Head of caudate nucleus (tissue), 42 donors: Measurements from ENCODE around the gene MLH3.
"Not testable (repeated sequence)": the region's sequence is repeated elsewhere in the genome, so short reads cannot be mapped to it uniquely, and the experiment has no call there.

Experiments
- DNase-seq, 42 donors: peaks; one replicate each; pipeline versions ENCODE4 v3.0.0 to v3.0.0-alpha.2; 2020 to 2021; ENCODE audit warnings: mixed read lengths in 7 of 42
- intact Hi-C: fragments of 100-400 bp; cut with DNase I; formaldehyde crosslinking; loops from one replicate; pipeline ENCODE4 v1.15.0; 2022

Gene MLH3

GRCh38 chr14:75002392-75003249, 48.6 kb downstream of the MLH3 start, which contains the start of gene EIF2B2:
EIF2B2 (plus strand) TSS chr14:75002921; CDS start chr14:75002991, 70 bp downstream.
- DNase-seq: peak; percentile 97 to 100 (median 99)
- intact Hi-C loops: loop anchor here (10.0 kb wide), 1 partner anchor 62 kb away; the partner anchor contains the start of genes ACYP1 and ZC2HC1C

DNA sequence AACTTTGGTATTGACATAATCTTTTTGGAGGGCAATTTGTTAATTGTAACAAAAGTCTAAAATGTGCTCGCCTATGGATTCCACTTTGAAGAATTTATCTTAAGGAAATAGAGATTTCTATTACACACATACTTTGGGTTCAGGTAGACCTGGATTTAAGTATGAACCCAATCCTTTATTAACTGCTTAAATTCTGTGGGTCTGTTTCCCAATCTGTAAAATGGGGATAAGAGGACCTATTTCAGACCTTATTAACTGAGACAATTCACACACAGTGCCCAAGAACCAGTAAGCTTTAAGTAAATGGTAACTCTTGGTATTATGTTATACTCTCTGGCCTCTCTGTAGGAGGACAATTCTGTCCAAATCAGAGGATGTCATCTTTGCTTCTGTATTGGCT, 49.4 kb downstream of the MLH3 start:
- DNase-seq: no peak
- intact Hi-C loops: loop anchor here (10.0 kb wide), 1 partner anchor 63 kb away; the partner anchor contains the start of genes ACYP1 and ZC2HC1C

DNA sequence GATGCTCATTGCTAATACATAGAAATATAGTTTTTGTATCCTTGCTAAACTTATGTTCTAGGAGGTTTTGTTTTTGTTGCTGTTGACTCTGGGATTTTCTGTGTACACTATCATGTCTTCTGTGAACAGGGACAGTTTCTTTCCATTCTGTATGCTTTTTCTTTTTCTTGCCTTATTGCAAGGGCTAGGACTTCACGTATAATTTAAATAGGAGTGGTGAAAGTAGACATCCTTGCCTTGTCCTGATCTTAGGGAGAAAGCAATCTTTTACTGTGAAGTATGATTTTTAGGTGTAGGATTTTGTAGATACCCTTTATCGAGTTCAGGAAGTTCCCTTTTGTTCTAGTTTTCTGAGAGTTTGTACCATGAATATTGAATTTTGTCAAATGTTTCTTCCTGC, 50.0 kb downstream of the MLH3 start:
- intact Hi-C loops: loop anchor here (10.0 kb wide), 1 partner anchor 64 kb away; the partner anchor contains the start of genes ACYP1 and ZC2HC1C
- DNase-seq: no peak

- intact Hi-C loops, DNase-seq: not testable (repeated sequence)
These were observed 55.5 kb downstream of the MLH3 start for GRCh38 chr14:74995781-74996180.

GRCh38 chr14:74994182-74994581, 57.1 kb downstream of the MLH3 start:
- intact Hi-C loops, DNase-seq: not testable (repeated sequence)

- no peak for DNase-seq
- intact Hi-C loops: no loop called here
These were observed 62.3 kb downstream of the MLH3 start for GRCh38 chr14:74988993-74989392.

DNA sequence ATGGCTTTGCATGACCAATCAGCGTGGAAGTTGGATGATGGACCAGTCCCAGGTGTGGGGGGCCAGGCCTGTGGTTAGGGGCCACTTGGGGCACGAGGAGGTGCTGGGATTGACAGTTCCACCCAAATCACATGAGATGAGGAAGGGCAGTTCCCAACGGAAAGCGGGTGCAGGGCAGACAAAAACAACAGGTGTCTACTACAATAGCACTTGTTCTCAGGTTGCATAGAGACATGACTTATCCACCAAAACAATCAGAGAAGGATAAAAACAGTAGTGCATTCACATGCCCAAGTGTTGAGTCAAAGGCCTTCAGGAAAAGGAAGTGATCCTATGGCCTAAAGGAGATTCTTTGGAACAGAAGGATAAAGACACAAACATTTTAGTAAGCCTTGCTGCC, 63.1 kb downstream of the MLH3 start:
- DNase-seq: no peak
- intact Hi-C loops: no loop called here

GRCh38 chr14:74985806-74986205, 65.5 kb downstream of the MLH3 start:
- peak in 1 of 42 donors; percentile 26 for DNase-seq
- intact Hi-C loops: no loop called here

DNA sequence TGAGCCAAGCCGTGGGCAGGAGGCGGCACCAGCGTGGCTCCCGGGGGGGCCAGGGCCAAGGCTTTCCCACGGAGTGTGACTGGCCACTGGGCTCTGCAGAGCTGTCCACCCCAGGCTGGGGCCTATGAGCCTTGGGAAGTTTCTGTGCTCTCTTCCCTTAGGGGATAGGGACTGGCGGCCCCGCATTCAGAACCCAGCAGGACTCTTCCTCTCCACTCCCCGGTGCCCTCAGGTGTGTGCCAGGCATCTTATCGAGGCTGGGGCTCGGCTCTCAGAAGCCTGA, 66.3 kb downstream of the MLH3 start:
- peak in 1 of 42 donors; percentile 30 for DNase-seq
- intact Hi-C loops: no loop called here

DNA sequence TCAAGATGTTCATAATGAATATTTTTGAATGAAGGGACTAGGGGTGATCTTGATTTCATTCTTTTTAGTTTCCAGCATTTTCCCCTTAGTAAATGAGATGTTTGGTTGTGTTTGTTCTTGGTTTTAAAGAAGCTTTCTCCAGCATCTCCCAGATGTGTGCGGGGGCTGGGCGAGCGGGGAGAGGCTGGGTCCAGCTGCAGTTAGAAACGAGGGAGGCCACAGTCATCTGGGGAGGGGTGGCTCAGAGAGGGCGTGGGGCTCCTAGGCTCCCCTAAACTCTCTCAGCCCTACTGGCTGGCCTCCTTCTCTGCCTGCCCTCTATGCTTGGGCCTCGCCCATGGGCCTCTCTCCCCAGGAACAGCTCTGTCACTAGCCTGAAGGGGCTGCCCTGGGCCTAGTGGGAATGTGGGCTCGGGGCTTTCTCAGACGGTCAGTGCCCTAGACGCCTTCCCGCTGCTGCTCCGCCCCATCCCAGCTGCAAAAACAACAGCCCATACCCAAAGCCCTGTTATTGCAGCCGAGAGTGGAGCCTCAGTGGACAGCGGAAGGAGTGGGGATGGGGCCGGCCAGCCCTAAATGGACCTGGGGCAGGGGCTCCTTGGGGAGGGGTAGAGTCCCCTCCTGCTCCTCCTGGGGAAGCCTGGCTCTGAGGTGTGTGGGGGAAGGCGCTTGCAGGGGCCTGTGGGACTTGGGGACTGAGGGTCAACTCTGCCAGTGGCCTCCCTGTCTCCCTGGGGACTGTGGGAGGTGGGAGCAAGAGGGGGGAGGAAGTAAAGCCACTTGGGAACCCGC, 66.8 kb downstream of the MLH3 start:
- intact Hi-C loops: no loop called here
- DNase-seq: peak in 3 of 42 donors; percentile 14 to 40 (median 15)

- intact Hi-C loops: no loop called here
- DNase-seq: no peak
These were observed 67.9 kb downstream of the MLH3 start for GRCh38 chr14:74983343-74983742.

- intact Hi-C loops: no loop called here
- no peak for DNase-seq
These were observed 68.6 kb downstream of the MLH3 start for GRCh38 chr14:74982661-74983060.

DNA sequence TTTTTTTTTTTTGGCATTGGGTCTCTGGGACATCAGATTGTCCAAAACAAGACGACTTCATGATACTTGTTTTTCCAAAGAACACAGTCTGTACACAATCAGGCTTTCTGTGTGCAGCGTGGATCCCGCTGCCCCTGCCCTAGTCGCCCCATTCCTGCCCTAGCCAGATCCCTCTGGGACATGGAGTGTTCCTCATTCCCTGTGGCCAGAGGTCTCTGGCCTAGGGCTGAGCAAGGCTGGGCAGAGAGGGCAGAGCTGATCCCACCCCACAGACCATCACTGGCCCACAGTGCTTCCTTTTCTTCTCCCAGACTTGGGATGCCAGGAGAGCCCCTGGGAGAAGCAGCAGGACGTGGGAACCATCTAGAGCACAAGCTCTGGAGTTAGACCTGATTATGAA, 69.4 kb downstream of the MLH3 start:
- intact Hi-C loops: no loop called here
- peak in 1 of 42 donors; percentile 9 for DNase-seq

DNA sequence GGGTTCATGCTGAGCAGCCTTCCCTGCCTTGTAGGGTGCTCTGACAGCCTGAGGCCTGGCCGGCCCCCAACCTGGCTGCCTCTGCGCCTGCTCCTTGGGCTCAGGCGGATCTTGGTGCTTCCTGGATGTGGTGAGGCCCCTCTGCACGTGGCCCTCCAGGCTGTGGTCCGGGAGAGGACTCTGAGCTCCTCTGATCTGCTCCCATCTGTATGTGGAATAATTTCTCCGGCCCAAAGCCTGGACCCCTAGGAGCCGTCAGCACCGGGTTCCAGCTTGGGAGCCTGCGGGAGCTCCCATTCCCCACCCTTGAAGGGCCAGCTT, 69.8 kb downstream of the MLH3 start:
- intact Hi-C loops: no loop called here
- DNase-seq: no peak

DNA sequence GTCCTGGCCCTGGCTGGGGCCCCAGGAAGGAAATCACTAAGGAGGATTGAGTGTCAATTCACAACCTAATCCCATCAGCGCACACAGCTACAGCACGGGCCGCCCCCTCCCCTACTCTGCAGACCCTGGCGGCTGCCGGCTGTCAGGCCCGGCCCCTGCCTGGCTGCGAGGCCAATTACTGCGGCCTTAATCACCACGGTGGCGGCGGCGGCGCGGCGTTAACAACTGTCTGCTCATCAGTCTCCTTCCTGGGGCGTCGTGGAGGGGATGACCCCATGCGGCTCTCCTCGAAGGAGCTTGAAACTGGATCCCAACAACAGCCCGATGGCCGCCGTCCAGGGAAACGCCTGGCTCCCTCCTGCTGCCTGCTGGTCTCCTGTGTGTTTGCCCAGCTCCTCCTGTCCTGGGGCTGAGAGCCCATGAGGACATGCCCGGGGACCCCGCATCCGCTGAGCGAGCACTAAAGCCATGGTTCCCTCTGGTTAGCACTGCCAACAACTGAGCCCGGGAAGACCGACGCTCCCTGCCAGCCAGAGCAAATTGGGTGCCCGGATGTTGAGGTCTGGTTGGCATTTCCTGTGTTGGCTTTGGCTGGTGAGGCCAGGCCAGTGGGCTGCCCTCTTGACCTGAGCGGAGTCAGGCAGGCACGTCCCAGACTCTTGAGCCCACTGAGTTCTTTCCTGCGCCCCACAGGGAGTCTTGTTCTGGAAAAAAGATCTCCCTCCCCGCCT, 70.4 kb downstream of the MLH3 start:
- intact Hi-C loops: no loop called here
- DNase-seq: peak in 2 of 42 donors; percentile 35 to 41

DNA sequence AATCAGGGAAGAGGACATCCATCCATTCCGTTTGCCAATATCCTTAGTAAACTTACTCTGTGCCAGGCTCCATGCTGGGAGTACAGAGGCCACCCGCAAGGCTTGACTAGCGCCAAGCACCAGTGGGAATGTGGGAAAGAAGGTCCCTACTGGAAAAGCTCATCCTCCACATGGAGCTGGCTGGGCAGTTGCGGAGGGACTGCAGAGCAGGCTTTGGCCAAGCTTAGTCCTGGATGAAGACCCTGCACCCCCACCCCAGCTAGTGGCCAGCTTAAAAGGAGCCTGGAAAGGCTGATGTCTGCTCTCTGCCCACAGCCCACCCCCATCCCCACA, 70.9 kb downstream of the MLH3 start:
- DNase-seq: peak in 2 of 42 donors; percentile 19 to 32
- intact Hi-C loops: no loop called here

GRCh38 chr14:74979442-74980397, 71.5 kb downstream of the MLH3 start:
- intact Hi-C loops: no loop called here

GRCh38 chr14:74979029-74979428, 72.2 kb downstream of the MLH3 start:
- no peak for DNase-seq
- intact Hi-C loops: no loop called here

More at GRCh38 chr14:74979442-74980397, 71.5 kb downstream of the MLH3 start:
- DNase-seq: peak in 3 of 42 donors; percentile 10 to 37 (median 32)
